HEK293 (cell line): ENCODE measurements around the gene METTL25.

ENCODE experiments used
- CTCF ChIA-PET: fragments of 350-600 bp; formaldehyde crosslinking; extraction: SDS; loops from one replicate; lab custom pipeline; 2021; ENCODE audit warnings: antibody characterized with exemption; lab: Yijun Ruan, JAX
- POLR2A ChIA-PET: fragments of 300-600 bp; formaldehyde crosslinking; extraction: SDS; loops from one replicate; lab custom pipeline; 2020; ENCODE audit warnings: antibody characterized with exemption, inconsistent platforms; lab: Yijun Ruan, JAX
- H3K27ac ChIP-seq: fragments of 200-500 bp; sonication (Bioruptor generic); 2 replicates; pipeline ENCODE4 v1.5.1; 2014; ENCODE audit warnings: low read depth, low read length, control low read depth, inconsistent platforms; ENCODE audit errors: extremely low read depth
- H3K36me3 ChIP-seq, 2 experiments: fragments of 200-500 bp in 1 of 2; sonication (Bioruptor generic) in 1 of 2; 1 replicate in 1 of 2; 2 replicates in 1 of 2; pipeline ENCODE4 v1.5.1; 2014 to 2017; ENCODE audit warnings: inconsistent platforms in 2 of 2, low read length in 2 of 2; ENCODE audit not compliant: control insufficient read depth in 2 of 2, insufficient read depth in 1 of 2
- H3K4me1 ChIP-seq: fragments of 200-500 bp; sonication (Bioruptor generic); 2 replicates; pipeline ENCODE4 v1.5.1; 2014; ENCODE audit warnings: mild to moderate bottlenecking, low read length, inconsistent platforms; ENCODE audit not compliant: control insufficient read depth, insufficient read depth
- H3K4me3 ChIP-seq: 2 replicates; pipeline ENCODE4 v1.5.1; 2011; ENCODE audit warnings: low read depth, mild to moderate bottlenecking, control low read depth, low read length, moderate library complexity
- H3K9me3 ChIP-seq: fragments of 200-500 bp; sonication (Bioruptor generic); 2 replicates; pipeline ENCODE4 v1.5.1; 2014; ENCODE audit warnings: low read depth, low read length, inconsistent platforms; ENCODE audit not compliant: control insufficient read depth, insufficient read depth
- EGR2 ChIP-seq: fragments of 450-650 bp; formaldehyde crosslinking; IDR thresholded peaks from 2 replicates; pipeline ENCODE4 v1.5.1; 2016; ENCODE audit warnings: low read depth, missing biosample characterization, missing genetic modification characterization
- GLI4 ChIP-seq: fragments of 450-650 bp; formaldehyde crosslinking; IDR thresholded peaks from 2 replicates; pipeline ENCODE4 v1.5.1; 2016; ENCODE audit warnings: missing biosample characterization, missing genetic modification characterization
- YY1 ChIP-seq: fragments of 450-650 bp; formaldehyde crosslinking; IDR thresholded peaks from 2 replicates; pipeline ENCODE4 v1.5.1; 2018; ENCODE audit warnings: missing biosample characterization, missing genetic modification characterization
- ZNF184 ChIP-seq: fragments of 450-650 bp; IDR thresholded peaks from 2 replicates; pipeline ENCODE4 v1.5.1; 2018; ENCODE audit warnings: missing biosample characterization, mild to moderate bottlenecking, missing genetic modification characterization
- ZNF292 ChIP-seq: fragments of 450-650 bp; formaldehyde crosslinking; IDR thresholded peaks from 2 replicates; pipeline ENCODE4 v1.5.1; 2016; ENCODE audit warnings: low read depth, missing biosample characterization, missing genetic modification characterization, borderline replicate concordance
- ZNF416 ChIP-seq: fragments of 450-650 bp; formaldehyde crosslinking; IDR thresholded peaks from 2 replicates; pipeline ENCODE4 v1.5.1; 2016; ENCODE audit warnings: missing biosample characterization, missing genetic modification characterization
- ZNF426 ChIP-seq: fragments of 450-650 bp; formaldehyde crosslinking; IDR thresholded peaks from 2 replicates; pipeline ENCODE4 v1.5.1; 2017; ENCODE audit warnings: missing biosample characterization, missing genetic modification characterization, mild to moderate bottlenecking, inconsistent platforms, moderate library complexity
- ZNF704 ChIP-seq: fragments of 450-650 bp; formaldehyde crosslinking; IDR thresholded peaks from 2 replicates; pipeline ENCODE4 v1.5.1; 2016; ENCODE audit warnings: missing biosample characterization, missing genetic modification characterization
- ZNF785 ChIP-seq: fragments of 450-650 bp; formaldehyde crosslinking; IDR thresholded peaks from 2 replicates; pipeline ENCODE4 v1.5.1; 2016; ENCODE audit warnings: missing biosample characterization, missing genetic modification characterization
- TF ChIP-seq, protein P1 (sequence below): sonication (generic); formaldehyde crosslinking; IDR thresholded peaks from 2 replicates; pipeline ENCODE4 v1.8.1; 2022; ENCODE audit warnings: mild to moderate bottlenecking, moderate library complexity, missing genetic modification reagents
- TF ChIP-seq, protein P2 (sequence below): fragments of 450-650 bp; formaldehyde crosslinking; IDR thresholded peaks from 2 replicates; pipeline ENCODE4 v1.5.1; 2016; ENCODE audit warnings: missing biosample characterization, missing genetic modification characterization
- TF ChIP-seq, protein P3 (sequence below): fragments of 450-650 bp; formaldehyde crosslinking; IDR thresholded peaks from 2 replicates; pipeline ENCODE4 v1.5.1; 2016; ENCODE audit warnings: missing biosample characterization, missing genetic modification characterization, borderline replicate concordance
- TF ChIP-seq, protein P4 (sequence below): fragments of 450-650 bp; formaldehyde crosslinking; IDR thresholded peaks from 2 replicates; pipeline ENCODE4 v1.5.1; 2016; ENCODE audit warnings: missing biosample characterization, missing genetic modification characterization, borderline replicate concordance

The METTL25 gene

GRCh38 chr12:82470906-82471512, 112.7 kb downstream of the METTL25 start:
- TF ChIP-seq, protein P1, sequence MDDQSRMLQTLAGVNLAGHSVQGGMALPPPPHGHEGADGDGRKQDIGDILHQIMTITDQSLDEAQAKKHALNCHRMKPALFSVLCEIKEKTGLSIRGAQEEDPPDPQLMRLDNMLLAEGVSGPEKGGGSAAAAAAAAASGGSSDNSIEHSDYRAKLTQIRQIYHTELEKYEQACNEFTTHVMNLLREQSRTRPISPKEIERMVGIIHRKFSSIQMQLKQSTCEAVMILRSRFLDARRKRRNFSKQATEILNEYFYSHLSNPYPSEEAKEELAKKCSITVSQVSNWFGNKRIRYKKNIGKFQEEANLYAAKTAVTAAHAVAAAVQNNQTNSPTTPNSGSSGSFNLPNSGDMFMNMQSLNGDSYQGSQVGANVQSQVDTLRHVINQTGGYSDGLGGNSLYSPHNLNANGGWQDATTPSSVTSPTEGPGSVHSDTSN (CRISPR knock-in tag): no peak
- no peak for TF ChIP-seq EGR2 (tag by site-specific recombination)
- TF ChIP-seq, protein P2, sequence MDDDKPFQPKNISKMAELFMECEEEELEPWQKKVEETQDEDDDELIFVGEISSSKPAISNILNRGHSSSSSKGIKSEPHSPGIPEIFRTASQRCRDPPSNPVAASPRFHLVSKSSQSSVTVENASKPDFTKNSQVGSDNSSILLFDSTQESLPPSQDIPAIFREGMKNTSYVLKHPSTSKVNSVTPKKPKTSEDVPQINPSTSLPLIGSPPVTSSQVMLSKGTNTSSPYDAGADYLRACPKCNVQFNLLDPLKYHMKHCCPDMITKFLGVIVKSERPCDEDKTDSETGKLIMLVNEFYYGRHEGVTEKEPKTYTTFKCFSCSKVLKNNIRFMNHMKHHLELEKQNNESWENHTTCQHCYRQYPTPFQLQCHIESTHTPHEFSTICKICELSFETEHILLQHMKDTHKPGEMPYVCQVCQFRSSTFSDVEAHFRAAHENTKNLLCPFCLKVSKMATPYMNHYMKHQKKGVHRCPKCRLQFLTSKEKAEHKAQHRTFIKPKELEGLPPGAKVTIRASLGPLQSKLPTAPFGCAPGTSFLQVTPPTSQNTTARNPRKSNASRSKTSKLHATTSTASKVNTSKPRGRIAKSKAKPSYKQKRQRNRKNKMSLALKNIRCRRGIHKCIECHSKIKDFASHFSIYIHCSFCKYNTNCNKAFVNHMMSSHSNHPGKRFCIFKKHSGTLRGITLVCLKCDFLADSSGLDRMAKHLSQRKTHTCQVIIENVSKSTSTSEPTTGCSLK (tag by site-specific recombination): no peak
- TF ChIP-seq, protein P3, sequence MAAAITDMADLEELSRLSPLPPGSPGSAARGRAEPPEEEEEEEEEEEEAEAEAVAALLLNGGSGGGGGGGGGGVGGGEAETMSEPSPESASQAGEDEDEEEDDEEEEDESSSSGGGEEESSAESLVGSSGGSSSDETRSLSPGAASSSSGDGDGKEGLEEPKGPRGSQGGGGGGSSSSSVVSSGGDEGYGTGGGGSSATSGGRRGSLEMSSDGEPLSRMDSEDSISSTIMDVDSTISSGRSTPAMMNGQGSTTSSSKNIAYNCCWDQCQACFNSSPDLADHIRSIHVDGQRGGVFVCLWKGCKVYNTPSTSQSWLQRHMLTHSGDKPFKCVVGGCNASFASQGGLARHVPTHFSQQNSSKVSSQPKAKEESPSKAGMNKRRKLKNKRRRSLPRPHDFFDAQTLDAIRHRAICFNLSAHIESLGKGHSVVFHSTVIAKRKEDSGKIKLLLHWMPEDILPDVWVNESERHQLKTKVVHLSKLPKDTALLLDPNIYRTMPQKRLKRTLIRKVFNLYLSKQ: no peak
- TF ChIP-seq ZNF426 (tag by site-specific recombination): no peak
- TF ChIP-seq, protein P4, sequence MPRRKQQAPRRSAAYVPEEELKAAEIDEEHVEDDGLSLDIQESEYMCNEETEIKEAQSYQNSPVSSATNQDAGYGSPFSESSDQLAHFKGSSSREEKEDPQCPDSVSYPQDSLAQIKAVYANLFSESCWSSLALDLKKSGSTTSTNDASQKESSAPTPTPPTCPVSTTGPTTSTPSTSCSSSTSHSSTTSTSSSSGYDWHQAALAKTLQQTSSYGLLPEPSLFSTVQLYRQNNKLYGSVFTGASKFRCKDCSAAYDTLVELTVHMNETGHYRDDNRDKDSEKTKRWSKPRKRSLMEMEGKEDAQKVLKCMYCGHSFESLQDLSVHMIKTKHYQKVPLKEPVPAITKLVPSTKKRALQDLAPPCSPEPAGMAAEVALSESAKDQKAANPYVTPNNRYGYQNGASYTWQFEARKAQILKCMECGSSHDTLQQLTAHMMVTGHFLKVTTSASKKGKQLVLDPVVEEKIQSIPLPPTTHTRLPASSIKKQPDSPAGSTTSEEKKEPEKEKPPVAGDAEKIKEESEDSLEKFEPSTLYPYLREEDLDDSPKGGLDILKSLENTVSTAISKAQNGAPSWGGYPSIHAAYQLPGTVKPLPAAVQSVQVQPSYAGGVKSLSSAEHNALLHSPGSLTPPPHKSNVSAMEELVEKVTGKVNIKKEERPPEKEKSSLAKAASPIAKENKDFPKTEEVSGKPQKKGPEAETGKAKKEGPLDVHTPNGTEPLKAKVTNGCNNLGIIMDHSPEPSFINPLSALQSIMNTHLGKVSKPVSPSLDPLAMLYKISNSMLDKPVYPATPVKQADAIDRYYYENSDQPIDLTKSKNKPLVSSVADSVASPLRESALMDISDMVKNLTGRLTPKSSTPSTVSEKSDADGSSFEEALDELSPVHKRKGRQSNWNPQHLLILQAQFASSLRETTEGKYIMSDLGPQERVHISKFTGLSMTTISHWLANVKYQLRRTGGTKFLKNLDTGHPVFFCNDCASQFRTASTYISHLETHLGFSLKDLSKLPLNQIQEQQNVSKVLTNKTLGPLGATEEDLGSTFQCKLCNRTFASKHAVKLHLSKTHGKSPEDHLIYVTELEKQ (tag by site-specific recombination): no peak
- no peak for TF ChIP-seq ZNF785
- TF ChIP-seq YY1 (tag by site-specific recombination): no peak
- TF ChIP-seq ZNF184: no peak
- no peaks in the 10 kb centered on the region for H3K36me3 ChIP-seq
- no peaks in the 10 kb centered on the region for H3K4me1 ChIP-seq
- no peak overlapping the region for H3K4me3 ChIP-seq
- ChIA-PET CTCF (no interaction called here), POLR2A (no interaction called here)
- no peaks in the 10 kb centered on the region for H3K9me3 ChIP-seq
- no peak overlapping the region for H3K27ac ChIP-seq

DNA sequence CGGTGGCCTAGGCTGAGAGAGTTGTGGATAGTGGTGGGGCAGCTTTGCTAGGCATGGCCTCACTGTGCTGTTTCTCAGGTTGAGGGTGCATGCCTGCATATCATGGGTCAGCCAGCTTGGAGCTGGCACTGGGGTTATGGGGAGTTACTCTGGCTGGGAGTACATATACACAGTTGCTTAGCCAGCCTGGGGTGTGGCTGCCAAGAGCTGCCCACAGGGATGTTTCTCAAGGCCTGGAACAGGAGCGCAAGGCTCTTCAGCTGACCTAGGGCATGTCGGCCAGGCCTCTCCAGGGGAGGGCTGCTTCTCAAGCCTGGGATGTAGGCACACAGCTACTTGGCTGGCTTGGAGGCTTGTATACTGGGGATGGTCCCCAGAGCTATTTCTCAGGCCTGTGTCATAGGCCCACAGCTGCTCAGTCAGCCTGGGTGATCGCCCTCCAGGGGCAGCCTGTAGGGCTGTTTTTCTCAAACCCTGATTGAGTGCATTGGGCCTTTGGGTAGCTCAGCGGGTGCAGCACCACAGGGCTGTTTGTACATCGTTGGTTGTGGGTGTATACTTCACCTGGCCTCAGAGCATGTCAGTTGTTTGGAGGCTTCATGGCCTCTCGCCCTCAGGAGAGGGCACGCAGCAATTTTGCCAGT, 114.9 kb downstream of the METTL25 start:
- H3K27ac ChIP-seq: no peak overlapping the region
- POLR2A ChIA-PET: no interaction called here
- no peaks in the 10 kb centered on the region for H3K9me3 ChIP-seq
- no peak overlapping the region for H3K4me3 ChIP-seq
- no peaks in the 10 kb centered on the region for H3K4me1 ChIP-seq
- CTCF ChIA-PET: no interaction called here
- TF ChIP-seq ZNF416 (no peak), GLI4 (tag by site-specific recombination) (no peak), ZNF292 (no peak), ZNF704 (no peak)
- TF ChIP-seq, protein P1 (CRISPR knock-in tag): no peak
- H3K36me3 ChIP-seq: no peaks in the 10 kb centered on the region
